Measurements from ENCODE around the gene PTGES2. TPM values are rescaled to one million over a fixed set of nuclear protein-coding genes. Genes with fewer than 3 reads are reported as not detected.
A peak's percentile ranks its signal among the peaks of the same experiment; 100 is the strongest.

The PTGES2 gene
- total RNA-seq, 4 donors from 2014 or later = 80.0 to 112 (median 88.4) TPM

DNA sequence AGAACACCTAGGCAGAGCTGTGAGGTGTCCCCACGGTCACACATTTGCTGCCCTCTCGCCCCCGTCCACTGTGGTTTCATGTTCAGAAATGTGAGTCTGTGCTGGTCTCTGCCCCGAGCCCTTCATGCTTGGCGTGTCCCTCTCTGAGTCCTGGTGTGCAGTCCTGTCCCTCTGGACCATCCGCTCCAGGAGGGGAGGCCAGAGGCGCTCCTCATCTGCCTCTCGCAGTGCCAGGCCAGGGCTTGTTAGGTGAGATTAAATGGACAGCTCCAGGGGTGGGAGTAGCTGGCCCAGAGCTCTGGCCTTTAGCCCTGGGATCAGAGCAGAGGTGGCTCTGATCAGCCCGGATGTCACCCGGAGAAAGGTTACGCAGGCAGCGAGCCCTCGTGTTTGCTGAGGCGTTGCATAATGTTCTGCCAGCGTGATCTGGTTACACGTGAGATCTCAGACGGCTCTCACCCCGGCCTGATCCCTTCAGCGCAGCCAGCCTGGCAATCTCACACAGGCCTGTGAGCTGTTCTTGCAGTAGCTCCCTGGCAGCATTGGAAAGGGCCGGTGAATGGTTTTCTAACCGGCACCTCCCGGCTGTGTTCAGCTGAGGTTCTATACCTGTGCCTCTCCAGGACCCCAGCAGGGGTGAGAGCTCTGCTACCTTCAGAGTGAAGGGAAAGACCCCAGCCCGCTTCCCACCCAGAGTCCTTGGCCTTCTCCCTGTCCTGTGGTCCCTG lies 24.5 kb downstream of the PTGES2 start:
- 67% methylated on average over 21 of the region's 23 CpGs for WGBS, 2 donors
- Histone ChIP-seq H3K9me3 (no peaks in the 10 kb centered on the region), H3K36me3 (peaks cover 37 to 45% of the 10 kb centered on the region in 2 donors), H3K4me3 (replicated peaks in 1 of 3) (no peak overlapping the region), H3K27me3 (no peaks in the 10 kb centered on the region), H3K4me1 (peaks cover 62 to 63% of the 10 kb centered on the region in 2 donors), H3K27ac (peak overlapping the region; percentile 74 to 100 (median 99))
- DNase-seq = peak; percentile 83
- peak in 1 of 2 donors; percentile 47 for TF ChIP-seq POLR2A (IDR thresholded peaks at IDR 0.05)
- TF ChIP-seq, protein P1, sequence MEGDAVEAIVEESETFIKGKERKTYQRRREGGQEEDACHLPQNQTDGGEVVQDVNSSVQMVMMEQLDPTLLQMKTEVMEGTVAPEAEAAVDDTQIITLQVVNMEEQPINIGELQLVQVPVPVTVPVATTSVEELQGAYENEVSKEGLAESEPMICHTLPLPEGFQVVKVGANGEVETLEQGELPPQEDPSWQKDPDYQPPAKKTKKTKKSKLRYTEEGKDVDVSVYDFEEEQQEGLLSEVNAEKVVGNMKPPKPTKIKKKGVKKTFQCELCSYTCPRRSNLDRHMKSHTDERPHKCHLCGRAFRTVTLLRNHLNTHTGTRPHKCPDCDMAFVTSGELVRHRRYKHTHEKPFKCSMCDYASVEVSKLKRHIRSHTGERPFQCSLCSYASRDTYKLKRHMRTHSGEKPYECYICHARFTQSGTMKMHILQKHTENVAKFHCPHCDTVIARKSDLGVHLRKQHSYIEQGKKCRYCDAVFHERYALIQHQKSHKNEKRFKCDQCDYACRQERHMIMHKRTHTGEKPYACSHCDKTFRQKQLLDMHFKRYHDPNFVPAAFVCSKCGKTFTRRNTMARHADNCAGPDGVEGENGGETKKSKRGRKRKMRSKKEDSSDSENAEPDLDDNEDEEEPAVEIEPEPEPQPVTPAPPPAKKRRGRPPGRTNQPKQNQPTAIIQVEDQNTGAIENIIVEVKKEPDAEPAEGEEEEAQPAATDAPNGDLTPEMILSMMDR (IDR thresholded peaks at IDR 0.05) = no peak
- intact Hi-C loops (cut with DNase I) = no loop called here

DNA sequence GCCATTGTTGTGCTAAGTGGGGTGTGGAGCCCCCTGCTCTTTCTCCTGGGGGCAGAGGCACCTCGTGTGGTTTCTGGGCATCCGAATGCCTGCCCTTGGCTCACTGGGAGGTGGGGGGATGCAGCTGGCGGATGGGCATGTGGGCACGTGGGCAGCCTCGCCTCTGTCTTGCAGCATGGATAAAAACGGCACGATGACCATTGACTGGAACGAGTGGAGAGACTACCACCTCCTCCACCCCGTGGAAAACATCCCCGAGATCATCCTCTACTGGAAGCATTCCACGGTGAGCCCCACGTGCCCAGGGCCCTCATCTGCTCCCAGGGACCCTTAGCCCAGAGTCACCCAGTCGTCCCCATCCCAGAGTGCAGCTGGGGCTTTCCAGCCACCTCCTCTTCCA lies 25.3 kb downstream of the PTGES2 start:
- Histone ChIP-seq H3K36me3 (peaks cover 29 to 37% of the 10 kb centered on the region in 2 donors), H3K9me3 (no peaks in the 10 kb centered on the region), H3K4me1 (peaks cover 70 to 72% of the 10 kb centered on the region in 2 donors), H3K4me3 (replicated peaks in 1 of 3) (no peak overlapping the region), H3K27me3 (no peaks in the 10 kb centered on the region), H3K27ac (peak overlapping the region; percentile 93 to 100 (median 99))
- no peak for DNase-seq
- TF ChIP-seq, protein P1 (IDR thresholded peaks at IDR 0.05) = no peak
- TF ChIP-seq POLR2A (IDR thresholded peaks at IDR 0.05) = no peak
- intact Hi-C loops (cut with DNase I) = no loop called here
- 81 to 83% methylated on average over 4 to 12 of the region's 13 CpGs for WGBS, 2 donors

DNA sequence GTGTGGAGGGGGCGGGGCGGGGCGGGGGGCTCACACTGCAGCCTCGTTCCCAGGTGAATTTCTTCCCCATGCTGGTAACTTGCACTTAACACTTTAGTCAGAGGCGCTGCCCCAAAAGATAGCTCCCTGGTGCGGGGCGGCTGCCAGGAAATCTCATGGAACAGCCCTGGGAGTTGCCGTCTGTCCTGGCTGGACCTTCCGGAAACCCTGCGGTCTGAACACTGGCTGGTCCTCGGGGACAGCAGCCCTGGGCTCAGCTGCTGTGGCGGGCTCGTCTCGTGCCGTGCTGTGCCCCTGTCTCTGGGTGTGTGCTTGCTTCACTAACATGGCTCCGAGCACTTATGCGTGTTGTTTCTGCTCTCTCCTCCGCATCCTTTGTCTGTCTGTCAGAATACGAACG lies 25.8 kb downstream of the PTGES2 start:
- intact Hi-C loops (cut with DNase I) = no loop called here
- H3K27ac ChIP-seq = peak overlapping the region; percentile 93 to 100 (median 99)
- H3K9me3 ChIP-seq = no peaks in the 10 kb centered on the region
- DNase-seq = peak; percentile 36 to 51
- H3K36me3 ChIP-seq = peaks cover 24 to 32% of the 10 kb centered on the region in 2 donors
- no peaks in the 10 kb centered on the region for H3K27me3 ChIP-seq
- no peak for TF ChIP-seq POLR2A (IDR thresholded peaks at IDR 0.05)
- TF ChIP-seq, protein P1 (IDR thresholded peaks at IDR 0.05) = no peak
- peaks cover 70 to 74% of the 10 kb centered on the region in 2 donors for H3K4me1 ChIP-seq
- H3K4me3 ChIP-seq (replicated peaks in 1 of 3) = no peak overlapping the region
- 63 to 88% methylated on average over 9 to 16 of the region's 20 CpGs for WGBS, 2 donors

DNA sequence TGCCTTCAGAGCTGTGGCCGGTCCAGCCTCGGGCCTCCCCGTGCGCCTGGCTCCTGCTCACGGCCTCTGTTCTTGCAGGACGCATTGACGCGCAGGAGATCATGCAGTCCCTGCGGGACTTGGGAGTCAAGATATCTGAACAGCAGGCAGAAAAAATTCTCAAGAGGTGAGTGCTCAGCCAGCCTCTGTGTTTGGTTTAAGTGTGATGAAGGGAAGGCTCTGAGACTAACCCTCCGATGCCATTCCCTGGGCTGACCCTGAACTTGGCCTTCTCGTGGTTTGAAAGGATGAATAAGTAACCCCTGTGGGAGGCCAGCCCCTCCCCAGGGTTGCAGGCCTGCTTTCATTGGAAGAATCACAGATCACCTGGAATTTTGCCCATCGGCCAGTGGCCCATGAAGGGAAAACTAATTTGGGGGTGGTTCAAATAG lies 26.3 kb downstream of the PTGES2 start:
- peak; percentile 66 to 73 for DNase-seq
- peaks cover 74% of the 10 kb centered on the region in 2 donors for H3K4me1 ChIP-seq
- H3K36me3 ChIP-seq = peaks cover 19 to 28% of the 10 kb centered on the region in 2 donors
- no peaks in the 10 kb centered on the region for H3K27me3 ChIP-seq
- no peaks in the 10 kb centered on the region for H3K9me3 ChIP-seq
- no peak overlapping the region for H3K4me3 ChIP-seq (replicated peaks in 1 of 3)
- TF ChIP-seq, protein P1 (IDR thresholded peaks at IDR 0.05) = no peak
- TF ChIP-seq POLR2A (IDR thresholded peaks at IDR 0.05) = peak in 1 of 2 donors; percentile 24
- intact Hi-C loops (cut with DNase I) = no loop called here
- H3K27ac ChIP-seq = peak overlapping the region; percentile 93 to 100 (median 99)
- WGBS, 2 donors = 42 to 47% methylated on average over 12 of the region's 12 CpGs

DNA sequence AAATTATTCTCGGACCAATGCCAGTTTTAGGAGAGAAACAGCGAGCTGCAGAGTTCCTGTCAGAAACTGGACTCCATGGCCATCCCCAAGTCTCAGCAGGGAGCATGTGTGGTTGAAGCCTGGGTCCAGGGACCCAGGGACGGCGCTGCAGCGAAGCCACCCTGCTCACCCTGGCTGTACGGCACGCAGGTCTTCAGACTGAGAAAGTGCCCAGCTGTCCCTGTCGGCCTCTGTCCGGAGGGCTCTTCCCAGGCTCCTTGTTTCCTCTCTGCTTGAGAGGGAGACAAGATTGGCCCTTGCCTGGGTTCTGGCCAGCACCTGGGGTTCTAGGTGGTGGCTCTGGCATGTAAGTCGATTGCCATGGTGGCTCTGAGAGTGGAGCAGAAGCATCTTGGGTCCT lies 26.9 kb downstream of the PTGES2 start:
- 44 to 82% methylated on average over 2 to 10 of the region's 10 CpGs for WGBS, 2 donors
- peak overlapping the region; percentile 93 to 100 (median 99) for H3K27ac ChIP-seq
- intact Hi-C loops (cut with DNase I) = no loop called here
- peaks cover 74 to 79% of the 10 kb centered on the region in 2 donors for H3K4me1 ChIP-seq
- no peak for TF ChIP-seq POLR2A (IDR thresholded peaks at IDR 0.05)
- TF ChIP-seq, protein P1 (IDR thresholded peaks at IDR 0.05) = no peak
- no peak overlapping the region for H3K4me3 ChIP-seq (replicated peaks in 1 of 3)
- H3K9me3 ChIP-seq = no peaks in the 10 kb centered on the region
- H3K27me3 ChIP-seq = no peaks in the 10 kb centered on the region
- DNase-seq = no peak
- peaks cover 12 to 21% of the 10 kb centered on the region in 2 donors for H3K36me3 ChIP-seq

All from thyroid gland (tissue), 4 donors.